HG02623 (cell line): ENCODE measurements around the gene ANKRD49.

ENCODE experiments used
- ATAC-seq: cut with Tn5 transposase; IDR thresholded peaks from one replicate; pipeline ENCODE4 v1.9.1; 2021; ENCODE audit warnings: moderate library complexity; ENCODE audit not compliant: unreplicated experiment

The ANKRD49 gene

GRCh38 chr11:94493281-94494125 lies at the start of gene ANKRD49, which contains the start of gene MRE11:
ANKRD49 (plus strand) TSS chr11:94493984; CDS start chr11:94496694, 2,710 bp downstream.
MRE11 (minus strand) TSS chr11:94493844; CDS start chr11:94492801, 1,043 bp downstream.
- peak; percentile 100 for ATAC-seq

- ATAC-seq: no peak
Observed at GRCh38 chr11:94445641-94446040, 48.1 kb upstream of the ANKRD49 start.

GRCh38 chr11:94447149-94447548 lies 46.6 kb upstream of the ANKRD49 start:
- ATAC-seq: no peak

- ATAC-seq: no peak
Observed at GRCh38 chr11:94449029-94449428, 44.8 kb upstream of the ANKRD49 start.

GRCh38 chr11:94449437-94449836 lies 44.3 kb upstream of the ANKRD49 start:
- no peak for ATAC-seq

GRCh38 chr11:94450048-94450447 lies 43.7 kb upstream of the ANKRD49 start:
- ATAC-seq: no peak

GRCh38 chr11:94452988-94453387 lies 40.8 kb upstream of the ANKRD49 start:
- ATAC-seq: no peak

- ATAC-seq: no peak
Observed at GRCh38 chr11:94454301-94454700, 39.5 kb upstream of the ANKRD49 start.

GRCh38 chr11:94455861-94456260 lies 37.9 kb upstream of the ANKRD49 start:
- no peak for ATAC-seq

- ATAC-seq: no peak
Observed at GRCh38 chr11:94457118-94458029, 36.4 kb upstream of the ANKRD49 start.

GRCh38 chr11:94459576-94459975 lies 34.2 kb upstream of the ANKRD49 start:
- ATAC-seq: no peak

GRCh38 chr11:94469416-94469815 lies 24.4 kb upstream of the ANKRD49 start:
- peak; percentile 85 for ATAC-seq

- ATAC-seq: peak; percentile 80
Observed at GRCh38 chr11:94472916-94473799, 20.6 kb upstream of the ANKRD49 start.

- ATAC-seq: no peak
Observed at GRCh38 chr11:94477624-94478023, 16.2 kb upstream of the ANKRD49 start.

GRCh38 chr11:94481342-94481741 lies 12.4 kb upstream of the ANKRD49 start:
- ATAC-seq: no peak

GRCh38 chr11:94486068-94486467 lies 7.7 kb upstream of the ANKRD49 start:
- ATAC-seq: no peak

- ATAC-seq: peak; percentile 49
Observed at GRCh38 chr11:94494126-94494680, 419 bp downstream of the ANKRD49 start.

- no peak for ATAC-seq
Observed at GRCh38 chr11:94500181-94500580, 6.4 kb downstream of the ANKRD49 start.

- no peak for ATAC-seq
Observed at GRCh38 chr11:94501522-94501921, 7.7 kb downstream of the ANKRD49 start.

- ATAC-seq: no peak
Observed at GRCh38 chr11:94504689-94505293, 11.0 kb downstream of the ANKRD49 start.
